ENCODE measurements around the gene TFF2.

The TFF2 gene

GRCh38 chr21:42384156-42384945 is 33.6 kb upstream of the TFF2 start:
- DNase-seq (ENCODE audit: low read depth): no peak

- DNase-seq (ENCODE audit: low read depth): no peak
These were observed 32.5 kb upstream of the TFF2 start for GRCh38 chr21:42383331-42383730.

GRCh38 chr21:42382915-42383314 is 32.1 kb upstream of the TFF2 start:
- DNase-seq (ENCODE audit: low read depth): no peak

GRCh38 chr21:42381347-42381984 is 30.7 kb upstream of the TFF2 start:
- no peak for DNase-seq (ENCODE audit: low read depth)

- no peak for DNase-seq (ENCODE audit: low read depth)
These were observed 28.8 kb upstream of the TFF2 start for GRCh38 chr21:42379426-42380215.

GRCh38 chr21:42378418-42378817 is 27.6 kb upstream of the TFF2 start:
- no peak for DNase-seq (ENCODE audit: low read depth)

GRCh38 chr21:42377951-42378340 is 27.2 kb upstream of the TFF2 start:
- no peak for DNase-seq (ENCODE audit: low read depth)

- no peak for DNase-seq (ENCODE audit: low read depth)
These were observed 26.6 kb upstream of the TFF2 start for GRCh38 chr21:42377211-42377950.

GRCh38 chr21:42376338-42376982 is 25.7 kb upstream of the TFF2 start:
- DNase-seq (ENCODE audit: low read depth): no peak

- DNase-seq (ENCODE audit: low read depth): no peak
These were observed 25.2 kb upstream of the TFF2 start for GRCh38 chr21:42375966-42376337.

- DNase-seq (ENCODE audit: low read depth): no peak
These were observed 24.7 kb upstream of the TFF2 start for GRCh38 chr21:42375506-42375905.

- no peak for DNase-seq (ENCODE audit: low read depth)
These were observed 24.2 kb upstream of the TFF2 start for GRCh38 chr21:42374864-42375499.

- no peak for DNase-seq (ENCODE audit: low read depth)
These were observed 23.7 kb upstream of the TFF2 start for GRCh38 chr21:42374457-42374856.

- DNase-seq (ENCODE audit: low read depth): no peak
These were observed 23.2 kb upstream of the TFF2 start for GRCh38 chr21:42373908-42374455.

- DNase-seq (ENCODE audit: low read depth): no peak
These were observed 22.6 kb upstream of the TFF2 start for GRCh38 chr21:42373196-42373907.

- no peak for DNase-seq (ENCODE audit: low read depth)
These were observed 20.3 kb upstream of the TFF2 start for GRCh38 chr21:42370894-42371654.

- no peak for DNase-seq (ENCODE audit: low read depth)
These were observed 19.0 kb upstream of the TFF2 start for GRCh38 chr21:42369821-42370220.

- DNase-seq (ENCODE audit: low read depth): no peak
These were observed 16.8 kb upstream of the TFF2 start for GRCh38 chr21:42367367-42368165.

Measured in GM04503 (cell line).